Measurements from ENCODE around the gene ZMIZ1.

ZMIZ1 gene

GRCh38 chr10:79236433-79236765 lies 167.6 kb downstream of the ZMIZ1 start:
- no peak for DNase-seq

GRCh38 chr10:79237454-79238157 lies 168.8 kb downstream of the ZMIZ1 start:
- DNase-seq, result no peak

GRCh38 chr10:79238158-79238520 lies 169.4 kb downstream of the ZMIZ1 start:
- DNase-seq, result no peak

GRCh38 chr10:79238606-79239005 lies 169.8 kb downstream of the ZMIZ1 start:
- no peak for DNase-seq

GRCh38 chr10:79239275-79239779 lies 170.6 kb downstream of the ZMIZ1 start:
- peak; percentile 51 for DNase-seq

GRCh38 chr10:79239924-79240581 lies 171.3 kb downstream of the ZMIZ1 start:
- DNase-seq, result no peak

GRCh38 chr10:79241629-79241989 lies 172.8 kb downstream of the ZMIZ1 start:
- DNase-seq, result no peak

- DNase-seq, result no peak
Observed at GRCh38 chr10:79241990-79242619, 173.3 kb downstream of the ZMIZ1 start.

GRCh38 chr10:79242620-79243152 lies 173.9 kb downstream of the ZMIZ1 start:
- DNase-seq, result peak; percentile 81

GRCh38 chr10:79243181-79244067 lies 174.7 kb downstream of the ZMIZ1 start:
- no peak for DNase-seq

- no peak for DNase-seq
Observed at GRCh38 chr10:79244068-79244442, 175.3 kb downstream of the ZMIZ1 start.

GRCh38 chr10:79244841-79245504 lies 176.2 kb downstream of the ZMIZ1 start:
- DNase-seq, result no peak

- no peak for DNase-seq
Observed at GRCh38 chr10:79245539-79246208, 176.9 kb downstream of the ZMIZ1 start.

GRCh38 chr10:79246209-79246581 lies 177.4 kb downstream of the ZMIZ1 start:
- no peak for DNase-seq

GRCh38 chr10:79246606-79247275 lies 178.0 kb downstream of the ZMIZ1 start:
- DNase-seq, result no peak

- DNase-seq, result no peak
Observed at GRCh38 chr10:79247373-79248137, 178.8 kb downstream of the ZMIZ1 start.

GRCh38 chr10:79248341-79249185 lies 179.8 kb downstream of the ZMIZ1 start:
- DNase-seq, result peak; percentile 69

GRCh38 chr10:79249186-79250121 lies 180.7 kb downstream of the ZMIZ1 start:
- DNase-seq, result no peak

All from fibroblast of skin of scalp (primary cell).